ENCODE results near the gene UBE3D.

The UBE3D gene

GRCh38 chr6:82924799-82925535 is 140.7 kb downstream of the UBE3D start:
- Mint-ChIP-seq H3K9me3 (peaks cover under 1% of the 10 kb centered on the region), H3K36me3 (ENCODE audit: low read depth) (peaks cover 43% of the 10 kb centered on the region), H3K27me3 (no peaks in the 10 kb centered on the region), H3K27ac (no peak overlapping the region), H3K4me3 (no peak overlapping the region), H3K4me1 (ENCODE audit: low read depth) (no peaks in the 10 kb centered on the region)

GRCh38 chr6:82921258-82921657 is 144.4 kb downstream of the UBE3D start:
- no peaks in the 10 kb centered on the region for H3K27me3 Mint-ChIP-seq
- H3K4me1 Mint-ChIP-seq (ENCODE audit: low read depth), result no peaks in the 10 kb centered on the region
- H3K36me3 Mint-ChIP-seq (ENCODE audit: low read depth), result peaks cover 37% of the 10 kb centered on the region
- no peak overlapping the region for H3K27ac Mint-ChIP-seq
- peaks cover 6% of the 10 kb centered on the region for H3K9me3 Mint-ChIP-seq
- no peak overlapping the region for H3K4me3 Mint-ChIP-seq

- Mint-ChIP-seq H3K9me3 (peaks cover 6% of the 10 kb centered on the region), H3K4me1 (ENCODE audit: low read depth) (no peaks in the 10 kb centered on the region), H3K4me3 (no peak overlapping the region), H3K36me3 (ENCODE audit: low read depth) (peaks cover 39% of the 10 kb centered on the region), H3K27me3 (no peaks in the 10 kb centered on the region), H3K27ac (no peak overlapping the region)
Measured at GRCh38 chr6:82917346-82918064, 148.1 kb downstream of the UBE3D start.

GRCh38 chr6:82915666-82916065 is 150.0 kb downstream of the UBE3D start:
- H3K4me1 Mint-ChIP-seq (ENCODE audit: low read depth), result no peaks in the 10 kb centered on the region
- peaks cover 37% of the 10 kb centered on the region for H3K36me3 Mint-ChIP-seq (ENCODE audit: low read depth)
- H3K4me3 Mint-ChIP-seq, result no peak overlapping the region
- no peaks in the 10 kb centered on the region for H3K27me3 Mint-ChIP-seq
- H3K27ac Mint-ChIP-seq, result no peak overlapping the region
- H3K9me3 Mint-ChIP-seq, result peaks cover 6% of the 10 kb centered on the region

GRCh38 chr6:82914511-82914910 is 151.1 kb downstream of the UBE3D start:
- peaks cover 6% of the 10 kb centered on the region for H3K9me3 Mint-ChIP-seq
- H3K27me3 Mint-ChIP-seq, result no peaks in the 10 kb centered on the region
- H3K4me3 Mint-ChIP-seq, result no peak overlapping the region
- no peaks in the 10 kb centered on the region for H3K4me1 Mint-ChIP-seq (ENCODE audit: low read depth)
- peaks cover 35% of the 10 kb centered on the region for H3K36me3 Mint-ChIP-seq (ENCODE audit: low read depth)
- no peak overlapping the region for H3K27ac Mint-ChIP-seq

GRCh38 chr6:82910820-82911219 is 154.8 kb downstream of the UBE3D start:
- H3K4me3 Mint-ChIP-seq, result no peak overlapping the region
- H3K27me3 Mint-ChIP-seq, result no peaks in the 10 kb centered on the region
- peaks cover 22% of the 10 kb centered on the region for H3K36me3 Mint-ChIP-seq (ENCODE audit: low read depth)
- no peaks in the 10 kb centered on the region for H3K4me1 Mint-ChIP-seq (ENCODE audit: low read depth)
- H3K9me3 Mint-ChIP-seq, result no peaks in the 10 kb centered on the region
- H3K27ac Mint-ChIP-seq, result no peak overlapping the region

- H3K9me3 Mint-ChIP-seq, result no peaks in the 10 kb centered on the region
- H3K4me3 Mint-ChIP-seq, result no peak overlapping the region
- no peaks in the 10 kb centered on the region for H3K4me1 Mint-ChIP-seq (ENCODE audit: low read depth)
- H3K27me3 Mint-ChIP-seq, result no peaks in the 10 kb centered on the region
- peaks cover 22% of the 10 kb centered on the region for H3K36me3 Mint-ChIP-seq (ENCODE audit: low read depth)
- H3K27ac Mint-ChIP-seq, result no peak overlapping the region
Measured at GRCh38 chr6:82910395-82910794, 155.2 kb downstream of the UBE3D start.

- Mint-ChIP-seq H3K9me3 (no peaks in the 10 kb centered on the region), H3K4me3 (no peak overlapping the region), H3K4me1 (ENCODE audit: low read depth) (no peaks in the 10 kb centered on the region), H3K36me3 (ENCODE audit: low read depth) (peaks cover 22% of the 10 kb centered on the region), H3K27me3 (no peaks in the 10 kb centered on the region), H3K27ac (no peak overlapping the region)
Measured at GRCh38 chr6:82909551-82909950, 156.1 kb downstream of the UBE3D start.

GRCh38 chr6:82908661-82909060 is 157.0 kb downstream of the UBE3D start:
- Mint-ChIP-seq H3K9me3 (no peaks in the 10 kb centered on the region), H3K36me3 (ENCODE audit: low read depth) (peaks cover 15% of the 10 kb centered on the region), H3K4me1 (ENCODE audit: low read depth) (no peaks in the 10 kb centered on the region), H3K27me3 (no peaks in the 10 kb centered on the region), H3K27ac (no peak overlapping the region), H3K4me3 (no peak overlapping the region)

GRCh38 chr6:82906951-82907350 is 158.7 kb downstream of the UBE3D start:
- H3K4me1 Mint-ChIP-seq (ENCODE audit: low read depth), result no peaks in the 10 kb centered on the region
- no peaks in the 10 kb centered on the region for H3K27me3 Mint-ChIP-seq
- no peak overlapping the region for H3K4me3 Mint-ChIP-seq
- no peaks in the 10 kb centered on the region for H3K9me3 Mint-ChIP-seq
- peaks cover 10% of the 10 kb centered on the region for H3K36me3 Mint-ChIP-seq (ENCODE audit: low read depth)
- no peak overlapping the region for H3K27ac Mint-ChIP-seq

- no peaks in the 10 kb centered on the region for H3K27me3 Mint-ChIP-seq
- no peak overlapping the region for H3K27ac Mint-ChIP-seq
Measured at GRCh38 chr6:82906489-82906888, 159.2 kb downstream of the UBE3D start.

GRCh38 chr6:82904860-82905259 is 160.8 kb downstream of the UBE3D start:
- Mint-ChIP-seq H3K36me3 (ENCODE audit: low read depth) (peaks cover 7% of the 10 kb centered on the region), H3K27ac (no peak overlapping the region), H3K27me3 (no peaks in the 10 kb centered on the region)

More at GRCh38 chr6:82906489-82906888, 159.2 kb downstream of the UBE3D start:
- Mint-ChIP-seq H3K36me3 (ENCODE audit: low read depth) (peaks cover 9% of the 10 kb centered on the region), H3K4me3 (no peak overlapping the region), H3K9me3 (no peaks in the 10 kb centered on the region), H3K4me1 (ENCODE audit: low read depth) (no peaks in the 10 kb centered on the region)

GRCh38 chr6:82904257-82904656 is 161.4 kb downstream of the UBE3D start:
- Mint-ChIP-seq H3K4me1 (ENCODE audit: low read depth) (no peaks in the 10 kb centered on the region), H3K27me3 (no peaks in the 10 kb centered on the region), H3K4me3 (no peak overlapping the region), H3K9me3 (no peaks in the 10 kb centered on the region), H3K27ac (no peak overlapping the region), H3K36me3 (ENCODE audit: low read depth) (peaks cover 4% of the 10 kb centered on the region)

More at GRCh38 chr6:82904860-82905259, 160.8 kb downstream of the UBE3D start:
- Mint-ChIP-seq H3K9me3 (no peaks in the 10 kb centered on the region), H3K4me3 (no peak overlapping the region), H3K4me1 (ENCODE audit: low read depth) (no peaks in the 10 kb centered on the region)

- peaks cover 4% of the 10 kb centered on the region for H3K36me3 Mint-ChIP-seq (ENCODE audit: low read depth)
- no peak overlapping the region for H3K4me3 Mint-ChIP-seq
- H3K27ac Mint-ChIP-seq, result no peak overlapping the region
- no peaks in the 10 kb centered on the region for H3K9me3 Mint-ChIP-seq
- H3K27me3 Mint-ChIP-seq, result no peaks in the 10 kb centered on the region
- H3K4me1 Mint-ChIP-seq (ENCODE audit: low read depth), result no peaks in the 10 kb centered on the region
Measured at GRCh38 chr6:82902290-82902689, 163.4 kb downstream of the UBE3D start.

- Mint-ChIP-seq H3K27me3 (no peaks in the 10 kb centered on the region), H3K4me1 (ENCODE audit: low read depth) (no peaks in the 10 kb centered on the region), H3K36me3 (ENCODE audit: low read depth) (peaks cover 9% of the 10 kb centered on the region), H3K4me3 (no peak overlapping the region), H3K27ac (no peak overlapping the region), H3K9me3 (no peaks in the 10 kb centered on the region)
Measured at GRCh38 chr6:82894653-82895259, 170.9 kb downstream of the UBE3D start.

Measured in stimulated activated naive CD8-positive, alpha-beta T cell treated with anti-CD3 and anti-CD28 coated beads, Interleukin-15, Interleukin-2, amounts not matched to agents 100 ng/mL and 50 ng/mL, for 24 hours (primary cell).